Brain microvascular endothelial cell (primary cell): ENCODE data around the gene SMCO2.

ENCODE experiments used
- DNase-seq: peaks from one replicate; pipeline ENCODE4 v3.0.0-alpha.2; 2020
- H3K27ac ChIP-seq: fragments of 250-450 bp; sonication (Bioruptor Pico); 2 replicates; pipeline ENCODE4 v1.5.1; 2020; ENCODE audit warnings: mild to moderate bottlenecking, moderate library complexity
- H3K27me3 ChIP-seq: fragments of 250-450 bp; sonication (Bioruptor Pico); replicated peaks from 2 replicates; pipeline ENCODE4 v1.5.1; 2020; ENCODE audit warnings: mild to moderate bottlenecking
- H3K36me3 ChIP-seq: fragments of 250-450 bp; sonication (Bioruptor Pico); replicated peaks from 2 replicates; pipeline ENCODE4 v1.5.1; 2020; ENCODE audit warnings: mild to moderate bottlenecking
- H3K4me3 ChIP-seq: 2 replicates; pipeline ENCODE4 v1.5.1; 2011; ENCODE audit warnings: low read depth, mild to moderate bottlenecking, control low read depth, low read length, moderate library complexity
- in situ Hi-C: cut with HindIII; loops from 2 replicates; pipeline ENCODE4 v1.10.0; 2017; ENCODE audit warnings: low sequenced_read_pairs, low pct_ligation_motif_present
- TF ChIP-seq, protein P1 (sequence below): IDR thresholded peaks from 2 replicates; pipeline ENCODE4 v1.5.1; 2011; ENCODE audit warnings: low read depth, mild to moderate bottlenecking, moderate library complexity, low read length, control low read depth, inconsistent platforms; ENCODE audit errors: missing control alignments

Gene SMCO2

DNA sequence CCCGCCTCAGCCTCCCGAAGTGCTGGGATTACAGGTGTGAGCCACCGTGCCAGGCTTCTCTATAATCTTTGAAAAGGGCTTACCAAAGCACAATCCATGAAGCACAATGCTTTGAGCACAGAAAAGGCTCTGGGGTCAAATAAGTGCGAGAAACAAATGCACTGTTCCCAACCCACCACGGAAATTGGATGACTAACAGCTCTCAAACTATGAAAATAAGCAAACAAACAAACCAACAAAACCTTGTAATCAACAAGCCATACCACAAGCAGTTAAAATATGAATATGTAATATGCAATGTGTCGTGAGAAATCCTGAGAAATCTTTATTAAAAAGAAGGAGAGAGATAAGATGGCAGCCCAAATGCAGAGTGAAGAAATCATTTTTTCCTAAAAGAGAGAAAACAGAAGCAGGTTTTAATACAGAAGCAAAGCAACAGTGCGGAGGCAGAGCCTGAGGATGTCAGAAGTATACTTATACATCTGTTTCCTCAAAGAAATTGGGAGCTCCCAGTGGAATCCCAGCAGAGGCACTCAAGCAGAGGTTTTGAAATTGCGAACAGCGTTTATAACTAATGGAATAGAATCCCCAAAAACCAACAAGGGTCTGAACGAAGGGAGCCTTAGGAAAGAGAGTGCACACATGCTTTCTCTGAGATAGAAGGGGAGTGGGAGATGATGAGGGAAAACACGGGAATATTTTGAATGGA lies 17.1 kb downstream of the SMCO2 start:
- H3K27me3 ChIP-seq = no peaks in the 10 kb centered on the region
- in situ Hi-C loops = no loop called here
- no peak overlapping the region for H3K4me3 ChIP-seq

DNA sequence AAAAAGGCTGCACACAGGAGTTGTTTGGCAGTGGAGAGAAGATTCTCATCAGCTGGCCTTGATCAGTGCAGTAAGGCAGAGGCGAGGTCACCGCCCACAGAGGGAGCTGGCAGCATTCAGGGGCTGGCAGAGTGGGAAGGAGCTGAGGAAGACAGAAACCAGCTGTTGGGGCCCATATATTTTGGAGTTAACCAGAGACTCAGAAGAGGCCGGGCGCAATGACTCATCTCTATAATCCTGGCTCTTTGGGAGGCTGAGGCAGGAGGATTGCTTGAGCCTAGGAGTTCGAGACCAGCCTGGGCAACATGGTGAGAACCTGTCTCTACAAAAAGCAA lies 17.7 kb downstream of the SMCO2 start:
- TF ChIP-seq, protein P1, sequence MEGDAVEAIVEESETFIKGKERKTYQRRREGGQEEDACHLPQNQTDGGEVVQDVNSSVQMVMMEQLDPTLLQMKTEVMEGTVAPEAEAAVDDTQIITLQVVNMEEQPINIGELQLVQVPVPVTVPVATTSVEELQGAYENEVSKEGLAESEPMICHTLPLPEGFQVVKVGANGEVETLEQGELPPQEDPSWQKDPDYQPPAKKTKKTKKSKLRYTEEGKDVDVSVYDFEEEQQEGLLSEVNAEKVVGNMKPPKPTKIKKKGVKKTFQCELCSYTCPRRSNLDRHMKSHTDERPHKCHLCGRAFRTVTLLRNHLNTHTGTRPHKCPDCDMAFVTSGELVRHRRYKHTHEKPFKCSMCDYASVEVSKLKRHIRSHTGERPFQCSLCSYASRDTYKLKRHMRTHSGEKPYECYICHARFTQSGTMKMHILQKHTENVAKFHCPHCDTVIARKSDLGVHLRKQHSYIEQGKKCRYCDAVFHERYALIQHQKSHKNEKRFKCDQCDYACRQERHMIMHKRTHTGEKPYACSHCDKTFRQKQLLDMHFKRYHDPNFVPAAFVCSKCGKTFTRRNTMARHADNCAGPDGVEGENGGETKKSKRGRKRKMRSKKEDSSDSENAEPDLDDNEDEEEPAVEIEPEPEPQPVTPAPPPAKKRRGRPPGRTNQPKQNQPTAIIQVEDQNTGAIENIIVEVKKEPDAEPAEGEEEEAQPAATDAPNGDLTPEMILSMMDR = no peak
- no peaks in the 10 kb centered on the region for H3K27me3 ChIP-seq
- H3K4me3 ChIP-seq = no peak overlapping the region
- in situ Hi-C loops = no loop called here
- no peaks in the 10 kb centered on the region for H3K36me3 ChIP-seq
- no peak overlapping the region for H3K27ac ChIP-seq
- DNase-seq = no peak

More for the DNA sequence above, 17.1 kb downstream of the SMCO2 start:
- H3K27ac ChIP-seq = no peak overlapping the region
- no peak for DNase-seq
- TF ChIP-seq, protein P1 = no peak
- no peaks in the 10 kb centered on the region for H3K36me3 ChIP-seq

DNA sequence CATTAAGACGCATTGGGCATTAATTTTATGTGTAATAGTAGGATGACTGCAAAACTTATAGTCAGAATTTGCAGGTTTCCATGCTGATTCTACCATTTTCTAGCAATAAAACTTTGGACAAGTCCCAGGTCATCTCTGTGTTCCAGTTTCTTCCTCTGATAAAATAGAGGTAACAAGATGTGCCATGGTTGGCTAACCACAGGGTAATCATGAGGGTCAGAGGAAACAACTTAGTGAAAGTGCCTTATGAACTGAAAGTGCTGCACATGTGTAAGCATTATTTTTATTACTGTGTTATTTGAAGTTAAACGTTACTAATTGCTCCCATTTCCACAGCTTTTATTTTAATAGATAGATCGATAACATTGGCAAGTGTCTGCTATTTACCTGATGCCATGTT lies 21.1 kb downstream of the SMCO2 start:
- Histone ChIP-seq H3K36me3 (no peaks in the 10 kb centered on the region), H3K27ac (no peak overlapping the region), H3K4me3 (no peak overlapping the region), H3K27me3 (no peaks in the 10 kb centered on the region)
- TF ChIP-seq, protein P1 = no peak
- DNase-seq = no peak
- in situ Hi-C loops = no loop called here

DNA sequence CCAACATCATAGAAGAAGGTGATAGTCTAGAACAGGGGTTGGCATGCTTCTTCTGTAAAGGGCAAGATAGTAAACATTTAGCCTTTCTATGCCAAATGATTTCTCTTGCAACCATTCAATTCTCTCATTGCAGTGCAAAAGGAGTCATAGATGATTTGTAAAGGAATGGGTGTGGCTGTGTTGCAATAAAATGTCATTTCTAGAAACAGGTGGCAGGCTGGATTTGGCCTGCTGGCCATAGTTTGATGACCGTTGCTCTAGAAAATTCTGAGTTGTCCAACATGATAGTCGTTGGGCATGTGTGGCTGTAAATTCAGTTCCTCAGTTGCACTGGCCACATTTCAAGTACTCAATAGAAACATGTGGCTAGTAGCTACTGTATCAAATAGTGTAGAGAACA lies 21.7 kb downstream of the SMCO2 start:
- Histone ChIP-seq H3K4me3 (no peak overlapping the region), H3K27ac (no peak overlapping the region), H3K36me3 (no peaks in the 10 kb centered on the region), H3K27me3 (no peaks in the 10 kb centered on the region)
- in situ Hi-C loops = no loop called here
- TF ChIP-seq, protein P1 = no peak
- DNase-seq = no peak

DNA sequence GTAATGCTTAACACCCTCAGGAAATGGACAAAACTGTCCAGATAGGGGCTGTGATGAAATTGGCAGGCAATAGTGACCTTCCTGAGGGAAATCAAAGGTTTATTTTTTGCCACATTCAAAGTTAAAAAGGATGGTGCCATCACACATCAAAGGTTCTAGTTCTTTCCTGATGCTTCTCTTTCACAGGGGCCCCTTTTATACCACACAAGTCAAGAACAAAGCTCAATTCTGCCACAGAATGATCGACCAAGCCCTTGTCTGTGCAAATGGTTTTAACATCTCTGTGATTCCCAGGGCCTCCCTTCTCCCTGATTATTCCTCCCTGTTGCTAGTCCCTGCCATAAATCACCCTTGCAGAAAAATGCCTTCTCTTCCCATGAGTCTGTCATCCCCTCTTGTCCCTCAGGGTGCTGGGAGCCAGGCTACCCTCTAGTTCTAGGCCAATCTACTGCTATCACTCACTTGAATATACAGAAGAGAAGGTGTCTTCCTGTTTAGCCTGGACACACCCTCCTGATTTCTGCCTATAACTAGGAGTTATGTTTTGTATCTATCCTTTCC lies 22.7 kb downstream of the SMCO2 start:
- H3K36me3 ChIP-seq = no peaks in the 10 kb centered on the region

More for the DNA sequence above, 22.7 kb downstream of the SMCO2 start:
- in situ Hi-C loops = no loop called here
- TF ChIP-seq, protein P1 = no peak
- no peaks in the 10 kb centered on the region for H3K27me3 ChIP-seq
- DNase-seq = no peak
- no peak overlapping the region for H3K4me3 ChIP-seq
- no peak overlapping the region for H3K27ac ChIP-seq
